ENCODE results near the gene ALS2.
"Not testable (repeated sequence)": the region's sequence is repeated elsewhere in the genome, so short reads cannot be mapped to it uniquely, and the experiment has no call there.

ALS2 gene

GRCh38 chr2:201780674-201781493, at the start of gene ALS2:
ALS2 (minus strand) TSS chr2:201780933; CDS start chr2:201768885, 12,048 bp downstream.
- DNase-seq, result peak; percentile 89

GRCh38 chr2:201828220-201828619, 47.5 kb upstream of the ALS2 start:
- DNase-seq, result no peak

GRCh38 chr2:201827621-201828020, 46.9 kb upstream of the ALS2 start:
- no peak for DNase-seq

- DNase-seq, result no peak
Measured at GRCh38 chr2:201824212-201824611, 43.5 kb upstream of the ALS2 start.

GRCh38 chr2:201821080-201821479, 40.3 kb upstream of the ALS2 start:
- DNase-seq, result no peak

- DNase-seq, result no peak
Measured at GRCh38 chr2:201820383-201821007, 39.8 kb upstream of the ALS2 start.

- no peak for DNase-seq
Measured at GRCh38 chr2:201816657-201817575, 36.2 kb upstream of the ALS2 start.

GRCh38 chr2:201813996-201814760, 33.4 kb upstream of the ALS2 start:
- DNase-seq, result no peak

GRCh38 chr2:201810604-201811003, 29.9 kb upstream of the ALS2 start:
- DNase-seq, result not testable (repeated sequence)

- DNase-seq, result no peak
Measured at GRCh38 chr2:201809633-201810032, 28.9 kb upstream of the ALS2 start.

GRCh38 chr2:201808027-201808426, 27.3 kb upstream of the ALS2 start:
- no peak for DNase-seq

- no peak for DNase-seq
Measured at GRCh38 chr2:201807452-201807999, 26.8 kb upstream of the ALS2 start.

- DNase-seq, result no peak
Measured at GRCh38 chr2:201806442-201807170, 25.9 kb upstream of the ALS2 start, which contains the start of gene CDK15. CDK15 (plus strand) TSS chr2:201806537; CDS start chr2:201806665, 128 bp downstream.

- not testable (repeated sequence) for DNase-seq
Measured at GRCh38 chr2:201798914-201799285, 18.2 kb upstream of the ALS2 start.

GRCh38 chr2:201798252-201798913, 17.6 kb upstream of the ALS2 start:
- no peak for DNase-seq

GRCh38 chr2:201797175-201797840, 16.6 kb upstream of the ALS2 start:
- no peak for DNase-seq

- no peak for DNase-seq
Measured at GRCh38 chr2:201796478-201796865, 15.7 kb upstream of the ALS2 start.

GRCh38 chr2:201795607-201796477, 15.1 kb upstream of the ALS2 start:
- DNase-seq, result no peak

- DNase-seq, result no peak
Measured at GRCh38 chr2:201794294-201794693, 13.6 kb upstream of the ALS2 start.
